ENCODE data around the gene BCL7A.
A peak's percentile ranks its signal among the peaks of the same experiment; 100 is the strongest.

The BCL7A gene

GRCh38 chr12:122096014-122096413 is 74.3 kb downstream of the BCL7A start:
- Histone ChIP-seq H3K4me1 (ENCODE audit: control insufficient read depth in 2 of 2, insufficient read depth in 1 of 2, low read depth in 1 of 2, low read length in 2 of 2) (peaks cover 4 to 14% of the 10 kb centered on the region in 2 donors), H3K4ac (ENCODE audit: low read length) (no peak overlapping the region), H3K18ac (ENCODE audit: low read length) (no peak overlapping the region), H2BK120ac (ENCODE audit: low read depth, low read length) (no peak overlapping the region), H2AFZ (ENCODE audit: low read length) (no peak overlapping the region), H2BK5ac (ENCODE audit: low read length) (no peak overlapping the region), H3K23ac (ENCODE audit: low read depth, low read length, poor library complexity) (no peak overlapping the region), H4K91ac (ENCODE audit: low read depth, low read length, poor library complexity) (no peak overlapping the region), H3K4me2 (ENCODE audit: insufficient read depth, low read length, poor library complexity, severe bottlenecking) (no peak overlapping the region), H3K36me3 (replicated peaks in 1 of 2; ENCODE audit: control insufficient read depth in 2 of 2, insufficient read depth in 2 of 2, low read length in 2 of 2) (peaks cover 0 to 5% of the 10 kb centered on the region in 2 donors), H3K4me3 (ENCODE audit: low read length in 2 of 2) (no peak overlapping the region), H3K9me3 (replicated peaks in 1 of 2; ENCODE audit: control insufficient read depth in 2 of 2, insufficient read depth in 1 of 2, low read depth in 1 of 2, low read length in 2 of 2) (peaks cover 0 to 20% of the 10 kb centered on the region in 2 donors), H3K27ac (replicated peaks; ENCODE audit: low read length) (no peak overlapping the region), H3K79me1 (ENCODE audit: low read depth, low read length) (peaks cover 19% of the 10 kb centered on the region), H2BK15ac (ENCODE audit: low read length) (no peak overlapping the region), H3K27me3 (ENCODE audit: control insufficient read depth in 3 of 3, insufficient read depth in 3 of 3, low read depth in 1 of 3, low read length in 3 of 3) (peaks cover 0 to 10% (median 0%) of the 10 kb centered on the region in 3 experiments), H4K8ac (ENCODE audit: low read depth, low read length) (no peak overlapping the region), H3K9ac (ENCODE audit: low read depth, low read length, poor library complexity) (no peak overlapping the region), H2BK12ac (ENCODE audit: low read length) (no peak overlapping the region), H3K14ac (ENCODE audit: low read length) (no peak overlapping the region), H2AK5ac (ENCODE audit: low read depth, low read length) (no peak overlapping the region)
- no peak for DNase-seq (ENCODE audit: low spot score)
- no CpG with 5 or more reads among the region's 9 CpGs for WGBS, 2 donors (ENCODE audit: extremely low coverage in 2 of 2, insufficient read length in 2 of 2, insufficient replicate concordance in 1 of 2)

GRCh38 chr12:122096591-122097149 is 75.0 kb downstream of the BCL7A start:
- Histone ChIP-seq H2BK15ac (ENCODE audit: low read length) (no peak overlapping the region), H3K18ac (ENCODE audit: low read length) (no peak overlapping the region), H3K79me1 (ENCODE audit: low read depth, low read length) (peaks cover 19% of the 10 kb centered on the region), H4K91ac (ENCODE audit: low read depth, low read length, poor library complexity) (no peak overlapping the region), H3K27ac (replicated peaks; ENCODE audit: low read length) (no peak overlapping the region), H2AK5ac (ENCODE audit: low read depth, low read length) (no peak overlapping the region), H3K14ac (ENCODE audit: low read length) (no peak overlapping the region), H2BK12ac (ENCODE audit: low read length) (no peak overlapping the region), H4K8ac (ENCODE audit: low read depth, low read length) (no peak overlapping the region), H3K4me2 (ENCODE audit: insufficient read depth, low read length, poor library complexity, severe bottlenecking) (no peak overlapping the region), H3K9ac (ENCODE audit: low read depth, low read length, poor library complexity) (no peak overlapping the region), H2BK5ac (ENCODE audit: low read length) (no peak overlapping the region), H3K9me3 (replicated peaks in 1 of 2; ENCODE audit: control insufficient read depth in 2 of 2, insufficient read depth in 1 of 2, low read depth in 1 of 2, low read length in 2 of 2) (peaks cover 0 to 20% of the 10 kb centered on the region in 2 donors), H3K4me3 (ENCODE audit: low read length in 2 of 2) (no peak overlapping the region), H3K23ac (ENCODE audit: low read depth, low read length, poor library complexity) (peak overlapping the region; percentile 37), H3K36me3 (replicated peaks in 1 of 2; ENCODE audit: control insufficient read depth in 2 of 2, insufficient read depth in 2 of 2, low read length in 2 of 2) (peaks cover 0 to 5% of the 10 kb centered on the region in 2 donors), H3K4ac (ENCODE audit: low read length) (no peak overlapping the region), H2AFZ (ENCODE audit: low read length) (no peak overlapping the region), H2BK120ac (ENCODE audit: low read depth, low read length) (no peak overlapping the region), H3K27me3 (ENCODE audit: control insufficient read depth in 3 of 3, insufficient read depth in 3 of 3, low read depth in 1 of 3, low read length in 3 of 3) (peaks cover 0 to 10% (median 0%) of the 10 kb centered on the region in 3 experiments), H3K4me1 (ENCODE audit: control insufficient read depth in 2 of 2, insufficient read depth in 1 of 2, low read depth in 1 of 2, low read length in 2 of 2) (peaks cover 4 to 14% of the 10 kb centered on the region in 2 donors)
- DNase-seq (ENCODE audit: low spot score): no peak
- no CpG with 5 or more reads among the region's 20 CpGs for WGBS, 2 donors (ENCODE audit: extremely low coverage in 2 of 2, insufficient read length in 2 of 2, insufficient replicate concordance in 1 of 2)

GRCh38 chr12:122097584-122097926 is 75.9 kb downstream of the BCL7A start:
- no peak overlapping the region for H4K91ac ChIP-seq (ENCODE audit: low read depth, low read length, poor library complexity)
- no peak overlapping the region for H3K4me2 ChIP-seq (ENCODE audit: insufficient read depth, low read length, poor library complexity, severe bottlenecking)
- no peak overlapping the region for H2BK5ac ChIP-seq (ENCODE audit: low read length)
- no peak overlapping the region for H3K4me3 ChIP-seq (ENCODE audit: low read length in 2 of 2)
- no peak for DNase-seq (ENCODE audit: low spot score)
- no peak overlapping the region for H3K18ac ChIP-seq (ENCODE audit: low read length)
- no peak overlapping the region for H2BK120ac ChIP-seq (ENCODE audit: low read depth, low read length)
- H3K4me1 ChIP-seq (ENCODE audit: control insufficient read depth in 2 of 2, insufficient read depth in 1 of 2, low read depth in 1 of 2, low read length in 2 of 2): peaks cover 4 to 14% of the 10 kb centered on the region in 2 donors
- H3K23ac ChIP-seq (ENCODE audit: low read depth, low read length, poor library complexity): no peak overlapping the region
- H3K9ac ChIP-seq (ENCODE audit: low read depth, low read length, poor library complexity): no peak overlapping the region
- H3K36me3 ChIP-seq (replicated peaks in 1 of 2; ENCODE audit: control insufficient read depth in 2 of 2, insufficient read depth in 2 of 2, low read length in 2 of 2): peaks cover 0 to 5% of the 10 kb centered on the region in 2 donors
- no peak overlapping the region for H2BK15ac ChIP-seq (ENCODE audit: low read length)
- no peak overlapping the region for H2AFZ ChIP-seq (ENCODE audit: low read length)
- peaks cover 0 to 10% (median 0%) of the 10 kb centered on the region in 3 experiments for H3K27me3 ChIP-seq (ENCODE audit: control insufficient read depth in 3 of 3, insufficient read depth in 3 of 3, low read depth in 1 of 3, low read length in 3 of 3)
- no peak overlapping the region for H2BK12ac ChIP-seq (ENCODE audit: low read length)
- no CpG with 5 or more reads among the region's 2 CpGs for WGBS, 2 donors (ENCODE audit: extremely low coverage in 2 of 2, insufficient read length in 2 of 2, insufficient replicate concordance in 1 of 2)
- peaks cover 19% of the 10 kb centered on the region for H3K79me1 ChIP-seq (ENCODE audit: low read depth, low read length)
- H2AK5ac ChIP-seq (ENCODE audit: low read depth, low read length): no peak overlapping the region
- no peak overlapping the region for H3K27ac ChIP-seq (replicated peaks; ENCODE audit: low read length)
- no peak overlapping the region for H4K8ac ChIP-seq (ENCODE audit: low read depth, low read length)
- no peak overlapping the region for H3K4ac ChIP-seq (ENCODE audit: low read length)
- no peak overlapping the region for H3K14ac ChIP-seq (ENCODE audit: low read length)
- H3K9me3 ChIP-seq (replicated peaks in 1 of 2; ENCODE audit: control insufficient read depth in 2 of 2, insufficient read depth in 1 of 2, low read depth in 1 of 2, low read length in 2 of 2): peaks cover 5 to 20% of the 10 kb centered on the region in 2 donors

- Histone ChIP-seq H2AFZ (ENCODE audit: low read length) (no peak overlapping the region), H2AK5ac (ENCODE audit: low read depth, low read length) (no peak overlapping the region), H3K4me3 (ENCODE audit: low read length in 2 of 2) (no peak overlapping the region), H3K4me2 (ENCODE audit: insufficient read depth, low read length, poor library complexity, severe bottlenecking) (no peak overlapping the region), H2BK120ac (ENCODE audit: low read depth, low read length) (no peak overlapping the region), H3K9me3 (replicated peaks in 1 of 2; ENCODE audit: control insufficient read depth in 2 of 2, insufficient read depth in 1 of 2, low read depth in 1 of 2, low read length in 2 of 2) (peaks cover 6 to 16% of the 10 kb centered on the region in 2 donors), H2BK5ac (ENCODE audit: low read length) (no peak overlapping the region), H3K36me3 (replicated peaks in 1 of 2; ENCODE audit: control insufficient read depth in 2 of 2, insufficient read depth in 2 of 2, low read length in 2 of 2) (peaks cover 0 to 1% of the 10 kb centered on the region in 2 donors), H3K27ac (replicated peaks; ENCODE audit: low read length) (no peak overlapping the region), H3K18ac (ENCODE audit: low read length) (no peak overlapping the region), H3K4me1 (ENCODE audit: control insufficient read depth in 2 of 2, insufficient read depth in 1 of 2, low read depth in 1 of 2, low read length in 2 of 2) (peaks cover 4 to 11% of the 10 kb centered on the region in 2 donors), H4K8ac (ENCODE audit: low read depth, low read length) (no peak overlapping the region), H3K23ac (ENCODE audit: low read depth, low read length, poor library complexity) (no peak overlapping the region), H3K79me1 (ENCODE audit: low read depth, low read length) (peaks cover 15% of the 10 kb centered on the region), H3K9ac (ENCODE audit: low read depth, low read length, poor library complexity) (no peak overlapping the region), H4K91ac (ENCODE audit: low read depth, low read length, poor library complexity) (no peak overlapping the region), H3K14ac (ENCODE audit: low read length) (no peak overlapping the region), H3K4ac (ENCODE audit: low read length) (no peak overlapping the region), H2BK15ac (ENCODE audit: low read length) (no peak overlapping the region), H2BK12ac (ENCODE audit: low read length) (no peak overlapping the region), H3K27me3 (ENCODE audit: control insufficient read depth in 3 of 3, insufficient read depth in 3 of 3, low read depth in 1 of 3, low read length in 3 of 3) (peaks cover 0 to 6% (median 0%) of the 10 kb centered on the region in 3 experiments)
- DNase-seq (ENCODE audit: low spot score): no peak
- WGBS, 2 donors (ENCODE audit: extremely low coverage in 2 of 2, insufficient read length in 2 of 2, insufficient replicate concordance in 1 of 2): no CpG with 5 or more reads among the region's 10 CpGs
These were observed 76.5 kb downstream of the BCL7A start for GRCh38 chr12:122097927-122098756.
